HL-60 (cell line): ENCODE measurements around the gene EGFL8.

ENCODE experiments used
- CTCF ChIP-seq: IDR thresholded peaks from one replicate; pipeline ENCODE4 v1.5.1; 2011; ENCODE audit warnings: low read length, control low read depth, inconsistent platforms; ENCODE audit not compliant: insufficient read depth
- GABPA ChIP-seq: IDR thresholded peaks from 2 replicates; pipeline ENCODE4 v1.6.1; 2012; ENCODE audit warnings: low read depth
- POLR2AphosphoS5 ChIP-seq: IDR thresholded peaks from 2 replicates; pipeline ENCODE4 v1.6.1; 2012; ENCODE audit warnings: low read depth
- REST ChIP-seq: IDR thresholded peaks from 2 replicates; pipeline ENCODE4 v1.6.1; 2012; ENCODE audit warnings: low read depth; ENCODE audit not compliant: insufficient replicate concordance

DNA sequence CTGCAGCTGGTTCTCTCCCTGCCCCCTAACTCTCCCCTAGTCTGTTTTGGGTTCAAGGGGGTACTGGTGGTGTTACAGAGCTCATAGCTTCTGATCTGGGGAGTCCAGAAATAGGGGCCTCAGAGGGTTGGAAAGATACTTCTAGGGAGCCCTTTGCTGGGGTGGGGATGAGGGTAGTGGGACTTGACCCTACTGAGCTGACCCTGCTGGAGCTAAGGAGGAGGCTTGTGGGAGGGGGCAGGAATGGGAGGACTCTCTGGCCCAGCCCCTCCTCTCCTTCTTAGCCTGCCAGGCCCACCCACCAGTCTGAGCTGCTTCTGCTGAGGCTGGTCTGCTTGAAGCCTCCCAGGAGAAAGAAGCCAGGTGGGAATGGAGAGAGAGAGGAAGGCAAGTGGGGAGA, at the start of gene EGFL8:
- TF ChIP-seq POLR2AphosphoS5 (no peak), REST (no peak), CTCF (no peak), GABPA (no peak)
